Bronchial epithelial cell (primary cell): ENCODE data around the gene SEC24D. TPM values are rescaled to one million over a fixed set of nuclear protein-coding genes. Genes with fewer than 3 reads are reported as not detected.
"Not testable (repeated sequence)": the region's sequence is repeated elsewhere in the genome, so short reads cannot be mapped to it uniquely, and the experiment has no call there.

ENCODE experiments used
- DNase-seq: peaks from one replicate; pipeline ENCODE4 v3.0.0-alpha.2; 2010; ENCODE audit warnings: low read depth
- FAIRE-seq: peaks from 2 replicates; lab custom pipeline; 2011; peaks lifted over from hg19 to GRCh38; lab: Jason Lieb, UNC
- H3K27me3 ChIP-seq: 2 replicates; pipeline ENCODE4 v1.5.1; 2011; ENCODE audit warnings: low read length; ENCODE audit not compliant: control insufficient read depth, insufficient read depth
- H3K36me3 ChIP-seq: 2 replicates; pipeline ENCODE4 v1.5.1; 2011; ENCODE audit warnings: low read length; ENCODE audit not compliant: control insufficient read depth, insufficient read depth
- H3K4me3 ChIP-seq: 2 replicates; pipeline ENCODE4 v1.5.1; 2011; ENCODE audit warnings: mild to moderate bottlenecking, low read depth, low read length, control low read depth
- CTCF ChIP-seq: IDR thresholded peaks from 2 replicates; pipeline ENCODE4 v1.5.1; 2011; ENCODE audit warnings: mild to moderate bottlenecking, moderate library complexity, low read length, control low read depth, inconsistent platforms; ENCODE audit not compliant: insufficient read depth, severe bottlenecking
- total RNA-seq: library from RNA; depleted of rRNA; stranded (reverse); fragments of >200 nt; gene quantifications from 2 replicates; pipeline ENCODE4 v1.2.1, GENCODE V29; 2014

Gene SEC24D
- 15.6 and 18.4 TPM in 2 replicates for total RNA-seq

GRCh38 chr4:118835571-118836300, at the start of gene SEC24D:
TSS of gene SEC24D (minus strand) at chr4:118836126. CDS start at chr4:118833696, 2,430 bp downstream.
- H3K27me3 ChIP-seq = no peaks in the 10 kb centered on the region
- H3K36me3 ChIP-seq = peaks cover 3% of the 10 kb centered on the region
- FAIRE-seq (no peak), DNase-seq (peak; percentile 69)
- H3K4me3 ChIP-seq = peak within 1 kb of the TSS; percentile 91
- no peak for TF ChIP-seq CTCF

- TF ChIP-seq CTCF = no peak
- DNase-seq (no peak), FAIRE-seq (no peak)
- no peaks in the 10 kb centered on the region for H3K36me3 ChIP-seq
- no peaks in the 10 kb centered on the region for H3K27me3 ChIP-seq
- no peak overlapping the region for H3K4me3 ChIP-seq
Measured at GRCh38 chr4:118884716-118885115, 48.8 kb upstream of the SEC24D start.

GRCh38 chr4:118883861-118884260, 47.9 kb upstream of the SEC24D start:
- DNase-seq (no peak), FAIRE-seq (no peak)
- no peaks in the 10 kb centered on the region for H3K27me3 ChIP-seq
- H3K36me3 ChIP-seq = no peaks in the 10 kb centered on the region
- H3K4me3 ChIP-seq = no peak overlapping the region
- TF ChIP-seq CTCF = peak; percentile 8

GRCh38 chr4:118881512-118882146, 45.7 kb upstream of the SEC24D start:
- Histone ChIP-seq H3K36me3 (no peaks in the 10 kb centered on the region), H3K4me3 (no peak overlapping the region), H3K27me3 (no peaks in the 10 kb centered on the region)
- DNase-seq (peak; percentile 22), FAIRE-seq (no peak)
- TF ChIP-seq CTCF = no peak

GRCh38 chr4:118879409-118879808, 43.5 kb upstream of the SEC24D start:
- FAIRE-seq (no peak), DNase-seq (no peak)
- Histone ChIP-seq H3K27me3 (no peaks in the 10 kb centered on the region), H3K4me3 (no peak overlapping the region), H3K36me3 (no peaks in the 10 kb centered on the region)
- no peak for TF ChIP-seq CTCF

GRCh38 chr4:118878507-118878906, 42.6 kb upstream of the SEC24D start:
- DNase-seq, H3K36me3 ChIP-seq, FAIRE-seq, H3K4me3 ChIP-seq, H3K27me3 ChIP-seq: not testable (repeated sequence)
